H9 (cell line): ENCODE data around the gene SULF2. TPM values are rescaled to one million over a fixed set of nuclear protein-coding genes. Genes with fewer than 3 reads are reported as not detected.

ENCODE experiments used
- DNase-seq: peaks from one replicate; pipeline ENCODE4 v3.0.0-alpha.2; 2017
- H2AFZ ChIP-seq: one replicate; pipeline ENCODE4 v1.6.1; 2013; ENCODE audit warnings: mild to moderate bottlenecking, low read length, control low read depth, moderate library complexity
- H2AK5ac ChIP-seq: 2 replicates; pipeline ENCODE4 v1.6.1; 2013; ENCODE audit warnings: low read length, control low read depth, mixed read lengths; ENCODE audit not compliant: insufficient read length
- H2BK120ac ChIP-seq: one replicate; pipeline ENCODE4 v1.6.1; 2013; ENCODE audit warnings: low read depth, mild to moderate bottlenecking, low read length, control low read depth, inconsistent platforms; ENCODE audit not compliant: poor library complexity, severe bottlenecking
- H2BK12ac ChIP-seq: 2 replicates; pipeline ENCODE4 v1.6.1; 2013; ENCODE audit warnings: low read length, control low read depth, mixed read lengths, low read depth; ENCODE audit not compliant: insufficient read length
- H2BK15ac ChIP-seq: 2 replicates; pipeline ENCODE4 v1.6.1; 2013; ENCODE audit warnings: low read depth, low read length, control low read depth
- H2BK20ac ChIP-seq: one replicate; pipeline ENCODE4 v1.6.1; 2013; ENCODE audit warnings: low read depth, mild to moderate bottlenecking, low read length, control low read depth, inconsistent platforms; ENCODE audit not compliant: poor library complexity, severe bottlenecking
- H2BK5ac ChIP-seq: 2 replicates; pipeline ENCODE4 v1.6.1; 2013; ENCODE audit warnings: low read length, control low read depth, mixed read lengths; ENCODE audit not compliant: insufficient read length
- H3K14ac ChIP-seq: 2 replicates; pipeline ENCODE4 v1.6.1; 2013; ENCODE audit warnings: low read length, control low read depth; ENCODE audit not compliant: insufficient read depth
- H3K18ac ChIP-seq: 2 replicates; pipeline ENCODE4 v1.6.1; 2013; ENCODE audit warnings: low read depth, mild to moderate bottlenecking, mixed read lengths, low read length, control low read depth; ENCODE audit not compliant: insufficient read length
- H3K23ac ChIP-seq: 2 replicates; pipeline ENCODE4 v1.6.1; 2013; ENCODE audit warnings: low read length, control low read depth, mixed read lengths, low read depth; ENCODE audit not compliant: insufficient read length
- H3K23me2 ChIP-seq: 2 replicates; pipeline ENCODE4 v1.6.1; 2013; ENCODE audit warnings: low read depth, mild to moderate bottlenecking, mixed read lengths, low read length, control low read depth; ENCODE audit not compliant: insufficient read length, poor library complexity, severe bottlenecking
- H3K27ac ChIP-seq: 2 replicates; pipeline ENCODE4 v1.5.1; 2013; ENCODE audit warnings: low read length, control low read depth, mixed read lengths, low read depth; ENCODE audit not compliant: insufficient read length
- H3K27me3 ChIP-seq: 2 replicates; pipeline ENCODE4 v1.6.1; 2013; ENCODE audit warnings: low read length, control low read depth, inconsistent platforms; ENCODE audit not compliant: insufficient read depth
- H3K4ac ChIP-seq: 2 replicates; pipeline ENCODE4 v1.6.1; 2013; ENCODE audit warnings: low read depth, mild to moderate bottlenecking, control low read depth, inconsistent platforms, low read length, moderate library complexity
- H3K4me1 ChIP-seq: 2 replicates; pipeline ENCODE4 v1.6.1; 2013; ENCODE audit warnings: low read length, control low read depth, inconsistent platforms; ENCODE audit not compliant: insufficient read depth
- H3K4me2 ChIP-seq: 2 replicates; pipeline ENCODE4 v1.6.1; 2013; ENCODE audit warnings: low read length, control low read depth, mixed read lengths; ENCODE audit not compliant: insufficient read length, insufficient read depth
- H3K56ac ChIP-seq: 2 replicates; pipeline ENCODE4 v1.6.1; 2013; ENCODE audit warnings: low read depth, mild to moderate bottlenecking, mixed read lengths, low read length, control low read depth; ENCODE audit not compliant: insufficient read length
- H3K79me1 ChIP-seq: 2 replicates; pipeline ENCODE4 v1.6.1; 2013; ENCODE audit warnings: low read depth, mild to moderate bottlenecking, moderate library complexity, low read length, control low read depth, inconsistent platforms; ENCODE audit not compliant: insufficient read depth, poor library complexity, severe bottlenecking
- H3K79me2 ChIP-seq: 2 replicates; pipeline ENCODE4 v1.6.1; 2013; ENCODE audit warnings: low read length, control low read depth, inconsistent platforms; ENCODE audit not compliant: insufficient read depth
- H3K9ac ChIP-seq: 2 replicates; pipeline ENCODE4 v1.6.1; 2013; ENCODE audit warnings: low read length, control low read depth, mixed read lengths; ENCODE audit not compliant: insufficient read length; ENCODE audit errors: extremely low read depth
- H3K9me3 ChIP-seq: one replicate; pipeline ENCODE4 v1.6.1; 2013; ENCODE audit warnings: low read depth, low read length, inconsistent platforms; ENCODE audit not compliant: control insufficient read depth
- H3T11ph ChIP-seq: one replicate; pipeline ENCODE4 v1.6.1; 2013; ENCODE audit warnings: mild to moderate bottlenecking, low read length, control low read depth, inconsistent platforms
- H4K20me1 ChIP-seq: one replicate; pipeline ENCODE4 v1.6.1; 2013; ENCODE audit not compliant: control insufficient read depth, insufficient read length, insufficient read depth
- H4K5ac ChIP-seq: 2 replicates; pipeline ENCODE4 v1.6.1; 2013; ENCODE audit warnings: low read depth, mild to moderate bottlenecking, mixed read lengths, low read length, control low read depth; ENCODE audit not compliant: insufficient read length
- H4K8ac ChIP-seq: replicated peaks from 2 replicates; pipeline ENCODE4 v1.6.1; 2013; ENCODE audit warnings: low read length, control low read depth, mixed read lengths, low read depth; ENCODE audit not compliant: insufficient read length
- H4K91ac ChIP-seq: 2 replicates; pipeline ENCODE4 v1.6.1; 2013; ENCODE audit warnings: low read depth, mild to moderate bottlenecking, moderate library complexity, mixed read lengths, low read length, control low read depth; ENCODE audit not compliant: insufficient read length
- H3K27ac Mint-ChIP-seq, 3 experiments: 2 replicates in 2 of 3; 3 replicates in 1 of 3; pipeline ENCODE4 v1.8.0; 2020 to 2021; ENCODE audit warnings: mixed read lengths in 3 of 3, mild to moderate bottlenecking in 1 of 3, moderate library complexity in 1 of 3
- H3K27me3 Mint-ChIP-seq: 2 replicates; pipeline ENCODE4 v1.8.0; 2021; ENCODE audit warnings: low read depth, mild to moderate bottlenecking, moderate library complexity, mixed read lengths
- H3K36me3 Mint-ChIP-seq, 3 experiments: 2 replicates in 2 of 3; 3 replicates in 1 of 3; pipeline ENCODE4 v1.8.0; 2020 to 2021; ENCODE audit warnings: low read depth in 3 of 3, mixed read lengths in 3 of 3; ENCODE audit not compliant: insufficient read depth in 1 of 3
- H3K4me1 Mint-ChIP-seq, 2 experiments: 2 replicates each; pipeline ENCODE4 v1.8.0; 2020; ENCODE audit warnings: mixed read lengths in 2 of 2
- H3K4me3 Mint-ChIP-seq, 2 experiments: 2 replicates in 1 of 2; 3 replicates in 1 of 2; pipeline ENCODE4 v1.8.0; 2020 to 2021; ENCODE audit warnings: mild to moderate bottlenecking in 2 of 2, mixed read lengths in 2 of 2, moderate library complexity in 1 of 2
- H3K9me3 Mint-ChIP-seq, 2 experiments: 2 replicates in 1 of 2; 3 replicates in 1 of 2; pipeline ENCODE4 v1.8.0; 2020; ENCODE audit warnings: mild to moderate bottlenecking in 2 of 2, mixed read lengths in 2 of 2, moderate library complexity in 1 of 2
- WGBS: extraction: QIAGEN DNeasy Blood & Tissue Kit; methylation state at CpG from one replicate; pipeline ENCODE4 v1.1.7; 2013; ENCODE audit warnings: missing lambda C conversion rate, low lambda C conversion rate, mixed read lengths; ENCODE audit not compliant: insufficient read length; ENCODE audit errors: extremely low coverage; 5-methylcytosine and 5-hydroxymethylcytosine counted together
- total RNA-seq: library from RNA; stranded (reverse); gene quantifications from 2 replicates; pipeline ENCODE4 v1.2.1, GENCODE V29; 2021
- TF ChIP-seq, protein P1 (sequence below): fragments of 200-600 bp; sonication (generic); conservative IDR thresholded peaks from 3 replicates; pipeline ENCODE4 v1.8.0; 2021; ENCODE audit warnings: antibody characterized with exemption, mild to moderate bottlenecking

SULF2 gene
- total RNA-seq, 1 experiment from 2014 or later = 31.2 TPM

- H3K18ac ChIP-seq = no peak overlapping the region
- no peak overlapping the region for H3K23ac ChIP-seq
- no peaks in the 10 kb centered on the region for H3K79me1 ChIP-seq
- no peak overlapping the region for H3K4me3 Mint-ChIP-seq
- H3K27me3 Mint-ChIP-seq = peaks cover 2% of the 10 kb centered on the region; the same call in 1 of the 2 replicates
- H3K4me1 Mint-ChIP-seq = peaks cover 6 to 13% of the 10 kb centered on the region in 2 experiments
- no peak overlapping the region for H3K4me2 ChIP-seq
- H3K27me3 ChIP-seq = no peaks in the 10 kb centered on the region
- no peak overlapping the region for H2BK5ac ChIP-seq
- TF ChIP-seq, protein P1, sequence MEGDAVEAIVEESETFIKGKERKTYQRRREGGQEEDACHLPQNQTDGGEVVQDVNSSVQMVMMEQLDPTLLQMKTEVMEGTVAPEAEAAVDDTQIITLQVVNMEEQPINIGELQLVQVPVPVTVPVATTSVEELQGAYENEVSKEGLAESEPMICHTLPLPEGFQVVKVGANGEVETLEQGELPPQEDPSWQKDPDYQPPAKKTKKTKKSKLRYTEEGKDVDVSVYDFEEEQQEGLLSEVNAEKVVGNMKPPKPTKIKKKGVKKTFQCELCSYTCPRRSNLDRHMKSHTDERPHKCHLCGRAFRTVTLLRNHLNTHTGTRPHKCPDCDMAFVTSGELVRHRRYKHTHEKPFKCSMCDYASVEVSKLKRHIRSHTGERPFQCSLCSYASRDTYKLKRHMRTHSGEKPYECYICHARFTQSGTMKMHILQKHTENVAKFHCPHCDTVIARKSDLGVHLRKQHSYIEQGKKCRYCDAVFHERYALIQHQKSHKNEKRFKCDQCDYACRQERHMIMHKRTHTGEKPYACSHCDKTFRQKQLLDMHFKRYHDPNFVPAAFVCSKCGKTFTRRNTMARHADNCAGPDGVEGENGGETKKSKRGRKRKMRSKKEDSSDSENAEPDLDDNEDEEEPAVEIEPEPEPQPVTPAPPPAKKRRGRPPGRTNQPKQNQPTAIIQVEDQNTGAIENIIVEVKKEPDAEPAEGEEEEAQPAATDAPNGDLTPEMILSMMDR = no peak
- no peak overlapping the region for H3K56ac ChIP-seq
- H3K4me1 ChIP-seq = no peaks in the 10 kb centered on the region; the same call in 1 of the 2 replicates
- no peak overlapping the region for H2BK20ac ChIP-seq
- no peaks in the 10 kb centered on the region for H3K9me3 ChIP-seq
- H2BK12ac ChIP-seq = no peak overlapping the region
- no peak overlapping the region for H3K14ac ChIP-seq
- H3K23me2 ChIP-seq = no peaks in the 10 kb centered on the region
- no peak overlapping the region for H2BK120ac ChIP-seq
- H3K27ac ChIP-seq = no peak overlapping the region
- H4K8ac ChIP-seq = no peak overlapping the region
- H3T11ph ChIP-seq = no peak overlapping the region
- H2AK5ac ChIP-seq = no peak overlapping the region
- no peak overlapping the region for H3K27ac Mint-ChIP-seq
- no CpG with 5 or more reads among the region's 5 CpGs for WGBS
- no peak for DNase-seq
- H3K36me3 Mint-ChIP-seq = peaks cover under 1 to 3% (median 2%) of the 10 kb centered on the region in 3 experiments; a peak in 4 of 7 replicates
- H2AFZ ChIP-seq = no peak overlapping the region
- no peak overlapping the region for H4K91ac ChIP-seq
- no peak overlapping the region for H3K4ac ChIP-seq
- no peak overlapping the region for H3K9ac ChIP-seq
- H4K20me1 ChIP-seq = no peaks in the 10 kb centered on the region
- H3K9me3 Mint-ChIP-seq = no peaks in the 10 kb centered on the region; a peak in 2 of 5 replicates
- H3K79me2 ChIP-seq = no peaks in the 10 kb centered on the region
- H2BK15ac ChIP-seq = no peak overlapping the region
- no peak overlapping the region for H4K5ac ChIP-seq
These were observed 9.4 kb downstream of the SULF2 start for GRCh38 chr20:47775841-47776240.
